GM18951 (cell line): ENCODE results near the gene LDB3.

Experiments
- POLR2A ChIP-seq: IDR thresholded peaks from 4 replicates; pipeline ENCODE4 v1.6.1; 2011; ENCODE audit warnings: mild to moderate bottlenecking; ENCODE audit not compliant: insufficient read length, insufficient read depth; ENCODE audit errors: extremely low read depth
- in situ Hi-C: fragments of 300-500 bp; cut with MboI; formaldehyde crosslinking; loops from one replicate; pipeline ENCODE4 v1.12.0; 2022; ENCODE audit warnings: low sequenced_read_pairs, mixed read lengths, inconsistent platforms; ENCODE audit not compliant: unreplicated experiment

LDB3 gene

GRCh38 chr10:86654411-86655172 lies 13.7 kb upstream of the LDB3 start, which contains the start of gene OPN4:
Gene OPN4 (plus strand): TSS chr10:86654547. CDS start chr10:86654784, 237 bp downstream.
- in situ Hi-C loops = no loop called here
- no peak for TF ChIP-seq POLR2A

- in situ Hi-C loops = no loop called here
- no peak for TF ChIP-seq POLR2A
Observed at GRCh38 chr10:86655173-86655540, 13.2 kb upstream of the LDB3 start.

DNA sequence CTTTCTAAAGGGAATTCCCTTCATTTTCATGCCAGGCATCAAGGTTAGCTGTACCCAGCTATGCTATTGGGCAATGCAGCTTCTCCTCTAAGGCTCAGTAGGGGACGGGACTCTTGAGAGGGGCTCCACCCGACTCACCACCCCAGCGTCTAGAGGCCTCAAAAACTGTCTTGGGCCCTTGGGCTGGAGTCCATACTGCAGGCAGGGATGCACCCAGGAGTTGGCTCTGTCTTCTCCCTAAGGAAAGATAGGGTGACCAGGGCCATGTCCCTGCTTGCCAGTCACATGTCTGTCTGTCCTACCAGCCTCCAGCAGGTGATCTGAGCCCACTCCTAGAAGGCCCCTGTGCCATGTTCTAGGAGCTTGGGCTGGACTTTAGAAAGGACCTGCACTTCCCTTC lies 12.7 kb upstream of the LDB3 start:
- in situ Hi-C loops = no loop called here
- TF ChIP-seq POLR2A = no peak

DNA sequence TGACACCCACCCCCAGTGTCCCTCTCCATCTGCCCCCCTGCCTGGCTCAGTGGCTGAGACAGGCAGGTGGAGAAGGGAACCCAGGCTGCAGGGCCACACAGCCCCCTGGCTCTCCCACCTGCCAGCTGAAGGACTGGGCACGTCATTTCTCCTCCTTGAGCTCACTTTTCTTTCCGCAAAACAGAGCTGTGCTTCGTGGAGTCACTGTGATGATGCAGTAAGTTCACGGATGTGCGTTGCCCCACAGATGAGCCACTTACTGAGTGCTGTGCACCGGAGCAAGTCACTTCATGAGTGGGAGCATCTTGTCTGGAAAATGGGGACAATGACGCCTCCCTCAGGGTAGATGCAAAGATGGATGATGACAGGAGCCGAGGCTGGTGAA lies 11.3 kb upstream of the LDB3 start:
- no peak for TF ChIP-seq POLR2A

GRCh38 chr10:86657396-86658011 lies 10.8 kb upstream of the LDB3 start:
- TF ChIP-seq POLR2A = no peak
- in situ Hi-C loops = no loop called here

More for the DNA sequence above, 11.3 kb upstream of the LDB3 start:
- in situ Hi-C loops = no loop called here

GRCh38 chr10:86658261-86658741 lies 10.0 kb upstream of the LDB3 start:
- TF ChIP-seq POLR2A = no peak
- in situ Hi-C loops = no loop called here

DNA sequence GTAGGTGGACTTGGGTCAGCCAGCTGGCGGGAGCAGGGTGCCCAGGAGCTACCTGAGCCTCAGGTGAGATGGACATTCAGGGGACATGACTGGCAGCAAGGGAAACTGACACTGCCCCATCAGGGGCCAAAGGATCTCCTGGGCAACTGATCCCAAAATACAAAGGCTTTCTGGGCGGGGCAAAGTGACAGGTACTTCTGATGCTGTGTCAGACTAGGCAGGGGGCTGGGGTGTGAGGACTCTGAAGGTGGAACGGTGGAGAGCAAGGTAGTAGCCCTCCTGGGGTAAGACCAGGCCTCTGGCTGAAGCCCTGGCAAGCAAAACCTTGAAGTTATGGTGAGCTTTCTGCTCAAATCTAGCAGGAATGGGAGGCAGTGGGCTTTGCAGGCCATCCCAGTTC lies 9.6 kb upstream of the LDB3 start:
- in situ Hi-C loops = no loop called here
- TF ChIP-seq POLR2A = no peak

DNA sequence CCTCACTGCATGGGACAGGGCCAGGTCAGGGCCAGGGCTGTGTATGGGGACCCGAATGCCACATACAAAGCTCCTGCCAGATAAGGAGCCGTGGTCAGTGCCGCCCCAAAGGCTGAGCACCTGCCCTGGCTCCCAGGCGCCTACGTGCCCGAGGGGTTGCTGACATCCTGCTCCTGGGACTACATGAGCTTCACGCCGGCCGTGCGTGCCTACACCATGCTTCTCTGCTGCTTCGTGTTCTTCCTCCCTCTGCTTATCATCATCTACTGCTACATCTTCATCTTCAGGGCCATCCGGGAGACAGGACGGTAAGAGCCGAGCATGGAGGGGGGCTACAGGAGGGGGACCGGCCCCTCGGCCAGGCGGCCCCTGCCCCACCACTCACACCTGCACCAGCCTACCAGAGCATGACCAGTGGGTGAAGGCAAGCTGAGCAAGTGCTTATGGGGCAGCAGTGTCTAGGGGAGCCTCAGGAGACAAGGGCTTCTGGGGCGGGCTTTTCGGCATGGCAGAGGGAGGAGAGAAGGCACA lies 9.1 kb upstream of the LDB3 start:
- no peak for TF ChIP-seq POLR2A
- in situ Hi-C loops = no loop called here

DNA sequence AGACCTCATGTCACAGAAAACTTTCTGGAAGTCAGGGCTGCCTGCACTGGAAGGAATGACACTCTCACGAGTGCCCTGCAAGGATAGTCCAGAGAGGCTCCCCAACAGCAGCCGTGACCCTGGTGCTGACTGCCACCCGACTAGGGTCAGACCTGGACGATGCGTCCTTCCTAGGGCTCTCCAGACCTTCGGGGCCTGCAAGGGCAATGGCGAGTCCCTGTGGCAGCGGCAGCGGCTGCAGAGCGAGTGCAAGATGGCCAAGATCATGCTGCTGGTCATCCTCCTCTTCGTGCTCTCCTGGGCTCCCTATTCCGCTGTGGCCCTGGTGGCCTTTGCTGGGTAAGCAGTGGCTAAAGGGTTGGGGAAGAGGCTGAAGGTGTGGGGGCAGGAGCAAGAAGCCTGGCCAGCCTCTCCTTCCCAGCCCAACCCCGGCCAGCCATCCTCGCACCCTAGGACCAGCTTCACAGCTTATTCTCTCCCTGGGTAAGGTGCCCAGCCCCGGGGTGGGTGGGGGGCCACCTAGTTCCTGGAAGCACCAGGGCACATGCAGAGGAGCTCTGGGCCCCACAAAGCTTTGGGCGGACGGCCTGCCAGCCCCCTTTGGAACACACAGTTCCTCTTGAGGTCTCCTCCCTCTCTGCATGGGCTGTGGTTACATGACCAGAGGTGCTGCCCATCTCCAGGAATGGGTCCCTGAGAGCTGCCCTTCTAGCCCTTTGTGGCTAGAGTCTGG lies 8.4 kb upstream of the LDB3 start:
- in situ Hi-C loops = no loop called here
- TF ChIP-seq POLR2A = no peak

GRCh38 chr10:86661161-86662025 lies 6.9 kb upstream of the LDB3 start:
- no peak for TF ChIP-seq POLR2A
- in situ Hi-C loops = no loop called here

DNA sequence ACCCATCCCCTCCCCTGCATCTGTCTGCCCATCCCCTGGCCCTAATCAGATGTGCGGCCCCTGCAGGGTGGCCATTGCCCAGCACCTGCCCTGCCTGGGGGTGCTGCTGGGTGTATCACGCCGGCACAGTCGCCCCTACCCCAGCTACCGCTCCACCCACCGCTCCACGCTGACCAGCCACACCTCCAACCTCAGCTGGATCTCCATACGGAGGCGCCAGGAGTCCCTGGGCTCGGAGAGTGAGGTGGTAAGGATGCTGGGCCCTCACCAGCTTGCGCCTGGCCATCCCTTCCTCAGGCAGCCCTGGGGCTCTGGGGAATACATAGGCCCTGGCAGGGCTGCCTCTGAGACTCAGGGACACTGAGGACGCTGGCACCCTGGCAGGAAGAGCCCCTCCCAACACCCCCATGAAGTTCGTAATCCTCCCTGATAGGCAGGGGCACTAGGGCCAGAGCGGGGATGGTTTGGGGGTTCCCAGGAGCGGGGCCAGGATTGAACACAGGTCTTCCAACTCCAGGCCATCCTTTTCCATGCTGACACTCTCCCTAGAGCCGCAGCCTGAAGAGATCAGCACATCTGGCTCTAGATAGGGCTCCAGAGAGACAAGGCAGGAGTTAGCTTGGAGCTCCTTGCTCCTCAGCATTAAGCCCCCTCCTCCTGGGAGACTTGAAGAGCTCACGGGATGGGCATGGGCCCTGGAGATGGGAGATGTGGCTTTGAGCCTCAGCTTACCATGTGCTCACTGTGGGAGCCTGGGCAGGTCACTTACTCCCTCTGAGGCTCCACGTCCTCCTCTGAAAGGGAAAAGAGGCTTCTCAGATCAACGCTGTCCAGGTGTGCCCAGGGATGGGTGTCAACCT lies 5.9 kb upstream of the LDB3 start:
- in situ Hi-C loops = no loop called here
- TF ChIP-seq POLR2A = no peak

GRCh38 chr10:86663046-86663345 lies 5.3 kb upstream of the LDB3 start:
- no peak for TF ChIP-seq POLR2A
- in situ Hi-C loops = no loop called here
